Pons (tissue), 1 donor: Measurements from ENCODE around the gene NELL2.

Source experiments
- DNase-seq: peaks from one replicate; pipeline ENCODE4 v3.0.0-alpha.2; 2016; ENCODE audit warnings: low spot score

Gene NELL2

GRCh38 chr12:44532940-44533339, 343.2 kb downstream of the NELL2 start:
- no peak for DNase-seq

- DNase-seq: peak; percentile 11
Measured at GRCh38 chr12:44531320-44531971, 344.7 kb downstream of the NELL2 start.

- DNase-seq: no peak
Measured at GRCh38 chr12:44526655-44527182, 349.4 kb downstream of the NELL2 start.

- no peak for DNase-seq
Measured at GRCh38 chr12:44525806-44526654, 350.1 kb downstream of the NELL2 start.

- DNase-seq: no peak
Measured at GRCh38 chr12:44523828-44524227, 352.3 kb downstream of the NELL2 start.

- DNase-seq: no peak
Measured at GRCh38 chr12:44521702-44522101, 354.4 kb downstream of the NELL2 start.

GRCh38 chr12:44519931-44520330, 356.2 kb downstream of the NELL2 start:
- DNase-seq: peak; percentile 9

GRCh38 chr12:44511289-44511688, 364.8 kb downstream of the NELL2 start:
- no peak for DNase-seq

GRCh38 chr12:44510510-44510909, 365.6 kb downstream of the NELL2 start:
- no peak for DNase-seq

GRCh38 chr12:44510076-44510475, 366.0 kb downstream of the NELL2 start:
- DNase-seq: no peak

GRCh38 chr12:44509471-44509870, 366.6 kb downstream of the NELL2 start:
- DNase-seq: no peak

- DNase-seq: no peak
Measured at GRCh38 chr12:44507461-44507860, 368.7 kb downstream of the NELL2 start.

GRCh38 chr12:44504799-44505198, 371.3 kb downstream of the NELL2 start:
- DNase-seq: no peak

- no peak for DNase-seq
Measured at GRCh38 chr12:44503329-44503728, 372.8 kb downstream of the NELL2 start.

GRCh38 chr12:44502681-44503080, 373.4 kb downstream of the NELL2 start:
- DNase-seq: no peak

GRCh38 chr12:44500423-44500822, 375.7 kb downstream of the NELL2 start:
- no peak for DNase-seq

- no peak for DNase-seq
Measured at GRCh38 chr12:44497044-44497443, 379.1 kb downstream of the NELL2 start.

- DNase-seq: no peak
Measured at GRCh38 chr12:44490181-44490580, 385.9 kb downstream of the NELL2 start.

GRCh38 chr12:44488180-44488579, 387.9 kb downstream of the NELL2 start:
- no peak for DNase-seq

GRCh38 chr12:44484862-44485261, 391.3 kb downstream of the NELL2 start:
- no peak for DNase-seq

- no peak for DNase-seq
Measured at GRCh38 chr12:44477331-44477980, 398.7 kb downstream of the NELL2 start.

- no peak for DNase-seq
Measured at GRCh38 chr12:44476683-44477082, 399.4 kb downstream of the NELL2 start.

- DNase-seq: peak; percentile 14
Measured at GRCh38 chr12:44465139-44465538, 411.0 kb downstream of the NELL2 start.
